Neural cell (in vitro differentiated cells): Measurements from ENCODE around the gene MPPED1.

ENCODE experiments used
- CTCF ChIP-seq: fragments of 450-650 bp; IDR thresholded peaks from 2 replicates; pipeline ENCODE4 v1.5.1; 2014; ENCODE audit warnings: antibody characterized with exemption, mild to moderate bottlenecking, moderate library complexity; ENCODE audit not compliant: poor library complexity, severe bottlenecking
- EZH2 ChIP-seq: fragments of 200-600, 300-800 bp; shearing (Covaris generic), sonication (generic); IDR thresholded peaks from 2 replicates; pipeline ENCODE4 v1.6.1; 2014; ENCODE audit warnings: antibody characterized with exemption, low read length, borderline replicate concordance, mild to moderate bottlenecking; ENCODE audit not compliant: insufficient read depth, poor library complexity, severe bottlenecking
- MXI1 ChIP-seq: fragments of 450-650 bp; conservative IDR thresholded peaks from 2 replicates; pipeline ENCODE4 v1.6.1; 2014; ENCODE audit warnings: antibody characterized with exemption, mild to moderate bottlenecking; ENCODE audit not compliant: poor library complexity, severe bottlenecking
- POLR2AphosphoS5 ChIP-seq: IDR thresholded peaks from 2 replicates; pipeline ENCODE4 v1.6.1; 2012

- TF ChIP-seq MXI1 (no peak), CTCF (no peak), EZH2 (no peak), POLR2AphosphoS5 (no peak)
Measured at GRCh38 chr22:43417555-43417954, 5.7 kb downstream of the MPPED1 start.
